ENCODE measurements around the gene PEX5L.

DNA sequence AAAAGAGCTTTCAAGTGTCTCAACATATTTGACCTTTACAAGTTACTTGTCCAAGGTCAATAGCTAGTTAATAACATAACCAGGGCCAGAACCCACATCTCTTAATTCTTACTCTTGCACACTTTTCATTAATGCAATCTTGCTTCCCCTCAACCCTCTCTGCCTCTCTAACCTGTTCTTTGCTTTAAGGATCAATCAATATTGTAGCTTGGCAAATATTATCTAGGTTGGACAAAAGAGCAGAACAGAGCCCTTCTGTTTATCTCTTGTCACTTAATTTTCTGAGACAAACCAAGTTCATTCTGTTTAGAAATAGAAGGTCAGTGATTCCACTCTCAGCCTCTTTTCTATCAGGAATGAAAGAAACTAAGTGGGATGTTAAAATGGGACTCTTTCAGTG lies 203.4 kb downstream of the PEX5L start:
- TF ChIP-seq, protein P1, sequence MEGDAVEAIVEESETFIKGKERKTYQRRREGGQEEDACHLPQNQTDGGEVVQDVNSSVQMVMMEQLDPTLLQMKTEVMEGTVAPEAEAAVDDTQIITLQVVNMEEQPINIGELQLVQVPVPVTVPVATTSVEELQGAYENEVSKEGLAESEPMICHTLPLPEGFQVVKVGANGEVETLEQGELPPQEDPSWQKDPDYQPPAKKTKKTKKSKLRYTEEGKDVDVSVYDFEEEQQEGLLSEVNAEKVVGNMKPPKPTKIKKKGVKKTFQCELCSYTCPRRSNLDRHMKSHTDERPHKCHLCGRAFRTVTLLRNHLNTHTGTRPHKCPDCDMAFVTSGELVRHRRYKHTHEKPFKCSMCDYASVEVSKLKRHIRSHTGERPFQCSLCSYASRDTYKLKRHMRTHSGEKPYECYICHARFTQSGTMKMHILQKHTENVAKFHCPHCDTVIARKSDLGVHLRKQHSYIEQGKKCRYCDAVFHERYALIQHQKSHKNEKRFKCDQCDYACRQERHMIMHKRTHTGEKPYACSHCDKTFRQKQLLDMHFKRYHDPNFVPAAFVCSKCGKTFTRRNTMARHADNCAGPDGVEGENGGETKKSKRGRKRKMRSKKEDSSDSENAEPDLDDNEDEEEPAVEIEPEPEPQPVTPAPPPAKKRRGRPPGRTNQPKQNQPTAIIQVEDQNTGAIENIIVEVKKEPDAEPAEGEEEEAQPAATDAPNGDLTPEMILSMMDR (IDR thresholded peaks at IDR 0.05): no peak
- no peak for TF ChIP-seq ZFX (IDR thresholded peaks at IDR 0.05; ENCODE audit: borderline replicate concordance)

Data from 22Rv1 (cell line).